Measurements from ENCODE around the gene NAMPT. TPM values are rescaled to one million over a fixed set of nuclear protein-coding genes. Genes with fewer than 3 reads are reported as not detected.
"Not testable (repeated sequence)": the region's sequence is repeated elsewhere in the genome, so short reads cannot be mapped to it uniquely, and the experiment has no call there.

NAMPT gene
- 51.2 TPM for polyA plus RNA-seq (ENCODE audit: insufficient read length)
- long read RNA-seq, donor 1, full-length matches to known transcripts = 7 of 7 reads
- long read RNA-seq, donor 1, partial matches to known transcripts = 0 of 7 reads
- long read RNA-seq, donor 1, other reads (novel, unspliced or antisense) = 0 of 7 reads
- long read RNA-seq, donor 2, full-length matches to known transcripts = 14 of 14 reads
- long read RNA-seq, donor 2, partial matches to known transcripts = 0 of 14 reads
- long read RNA-seq, donor 2, other reads (novel, unspliced or antisense) = 0 of 14 reads
- long read RNA-seq, donor 3, full-length matches to known transcripts = 4 of 4 reads
- long read RNA-seq, donor 3, partial matches to known transcripts = 0 of 4 reads
- long read RNA-seq, donor 3, other reads (novel, unspliced or antisense) = 0 of 4 reads
- long read RNA-seq, donor 4 = 0 reads
- long read RNA-seq, donor 5, full-length matches to known transcripts = 12 of 12 reads
- long read RNA-seq, donor 5, partial matches to known transcripts = 0 of 12 reads
- long read RNA-seq, donor 5, other reads (novel, unspliced or antisense) = 0 of 12 reads
- long read RNA-seq, donor 6, full-length matches to known transcripts = 9 of 9 reads
- long read RNA-seq, donor 6, partial matches to known transcripts = 0 of 9 reads
- long read RNA-seq, donor 6, other reads (novel, unspliced or antisense) = 0 of 9 reads
- long read RNA-seq, donor 7, full-length matches to known transcripts = 7 of 7 reads
- long read RNA-seq, donor 7, partial matches to known transcripts = 0 of 7 reads
- long read RNA-seq, donor 7, other reads (novel, unspliced or antisense) = 0 of 7 reads
- long read RNA-seq, donor 8, full-length matches to known transcripts = 2 of 2 reads
- long read RNA-seq, donor 8, partial matches to known transcripts = 0 of 2 reads
- long read RNA-seq, donor 8, other reads (novel, unspliced or antisense) = 0 of 2 reads

DNA sequence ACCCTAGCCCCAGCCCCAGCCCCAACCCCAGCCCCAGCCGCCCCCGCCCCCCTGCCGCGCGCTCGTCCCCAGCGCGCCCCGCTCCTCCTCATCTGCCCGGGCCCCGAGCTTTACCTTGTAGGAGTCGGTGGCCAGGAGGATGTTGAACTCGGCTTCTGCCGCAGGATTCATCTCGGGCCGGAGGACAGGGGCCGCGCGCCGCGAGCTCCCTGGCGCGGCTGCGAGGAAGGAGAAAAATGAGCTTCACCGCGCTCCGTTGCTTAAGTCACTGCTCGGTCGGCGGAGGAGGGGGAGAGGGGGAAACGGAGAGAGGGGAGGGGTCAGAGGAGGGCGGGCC is at the start of gene NAMPT:
TSS of gene NAMPT (minus strand) at position 270 of the 337 bp plus-strand sequence. CDS start at position 171, 99 bp downstream.
- no peak for DNase-seq

DNA sequence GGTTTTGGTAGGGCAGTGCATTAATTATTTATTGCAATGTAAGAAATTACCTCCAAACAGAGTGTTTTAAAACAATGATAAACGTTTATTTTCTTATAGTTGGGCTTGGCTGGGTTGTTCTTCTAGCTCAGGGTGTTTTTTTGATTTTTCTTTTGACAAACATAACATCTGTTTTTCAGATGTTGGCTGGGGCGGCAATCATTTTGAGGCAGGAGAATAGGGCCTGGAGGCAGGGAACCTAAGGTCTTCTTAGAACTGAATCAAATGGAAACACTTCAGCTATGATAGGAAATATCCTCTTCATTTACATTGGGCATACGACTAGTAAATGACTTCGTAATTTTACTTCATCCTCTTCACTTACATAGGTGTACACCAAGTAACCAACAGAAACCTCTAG is 47.4 kb upstream of the NAMPT start:
- DNase-seq = no peak

DNA sequence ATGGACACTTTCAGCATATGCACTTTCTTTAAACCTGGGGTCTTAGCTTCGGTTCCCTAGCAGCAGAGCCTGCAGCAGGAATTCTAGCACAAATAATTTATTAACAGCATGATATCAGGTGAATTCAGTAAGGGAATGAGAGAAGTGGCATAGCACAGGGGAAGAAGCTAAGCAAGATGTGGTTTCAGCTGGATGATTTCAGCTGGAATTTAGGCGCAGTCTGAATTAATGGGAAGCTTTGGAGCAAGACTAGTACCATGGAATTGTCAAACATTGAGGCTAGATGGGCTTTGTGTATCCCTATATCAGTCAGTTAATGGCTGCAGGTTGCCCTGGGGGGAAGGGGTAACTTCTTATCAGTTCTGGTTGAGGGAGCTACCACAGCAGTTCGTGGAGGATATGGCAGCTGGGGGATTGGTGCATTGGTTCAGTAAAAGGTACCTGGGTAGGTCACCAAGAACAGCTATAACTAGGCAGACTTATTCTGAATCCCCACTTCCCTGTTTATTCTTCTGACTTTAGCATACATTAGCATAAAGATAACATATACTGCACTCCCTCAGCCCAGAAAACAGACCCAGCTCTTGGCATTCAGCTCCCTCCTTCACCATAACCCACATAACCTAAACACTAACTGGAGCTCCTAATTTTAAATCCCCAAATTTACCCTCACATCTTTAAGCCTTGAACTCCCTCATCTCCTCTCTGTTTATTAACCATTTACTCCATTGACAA is 46.8 kb upstream of the NAMPT start:
- DNase-seq = no peak

DNA sequence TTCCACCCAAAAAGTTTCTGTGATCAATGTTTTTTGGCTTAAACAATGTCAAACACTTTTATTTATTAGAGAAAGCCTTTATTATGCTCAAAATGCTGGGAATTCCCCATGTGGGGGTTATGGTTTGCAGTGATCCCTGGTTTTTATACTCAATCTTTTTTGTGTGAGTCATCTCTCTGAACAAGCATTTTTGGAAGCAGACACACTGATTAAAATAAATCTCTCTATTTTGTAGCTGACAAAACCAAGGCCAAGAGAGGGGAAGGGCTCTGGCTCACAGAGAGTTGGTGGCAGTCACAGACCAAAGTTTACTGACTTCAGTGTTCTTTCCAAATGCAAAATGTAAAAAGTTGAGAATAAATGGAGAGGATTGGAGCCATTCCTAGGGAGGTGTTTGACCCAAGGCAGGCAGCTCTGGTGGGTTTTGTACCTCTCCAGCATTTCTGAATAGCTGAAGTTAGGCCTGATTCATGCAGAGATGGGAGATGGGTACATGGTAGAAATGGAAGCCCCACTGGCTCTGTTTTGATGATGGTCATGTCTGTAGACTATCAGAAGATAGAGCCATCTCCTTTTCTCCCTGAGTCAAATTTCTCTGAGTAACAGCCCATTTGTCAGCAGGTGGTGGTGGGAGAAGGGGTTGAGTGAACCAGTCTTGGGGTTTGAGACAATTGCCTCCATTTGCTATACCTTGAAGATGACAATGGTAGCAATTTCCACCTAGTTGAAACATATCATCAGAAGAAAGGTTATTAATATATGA is 45.4 kb upstream of the NAMPT start:
- no peak for DNase-seq

DNA sequence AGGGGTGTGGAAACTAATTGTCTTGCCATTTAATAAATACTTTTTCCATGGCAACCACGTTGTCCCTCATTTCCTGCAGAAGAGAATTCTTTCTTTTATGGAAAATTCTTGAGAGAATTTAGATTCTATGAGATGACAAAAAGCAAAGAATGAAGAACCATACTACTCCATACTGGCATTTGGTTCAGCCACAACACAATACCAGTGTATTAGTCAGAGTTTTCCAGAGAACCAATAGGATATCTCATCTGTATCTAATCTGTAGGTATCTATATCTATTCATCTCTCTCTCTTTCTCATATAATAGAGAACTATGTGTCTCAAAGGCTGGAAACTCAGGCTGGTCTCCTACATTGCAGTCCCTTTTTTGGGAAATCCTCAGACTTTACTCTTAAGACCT is 44.6 kb upstream of the NAMPT start:
- DNase-seq = no peak

DNA sequence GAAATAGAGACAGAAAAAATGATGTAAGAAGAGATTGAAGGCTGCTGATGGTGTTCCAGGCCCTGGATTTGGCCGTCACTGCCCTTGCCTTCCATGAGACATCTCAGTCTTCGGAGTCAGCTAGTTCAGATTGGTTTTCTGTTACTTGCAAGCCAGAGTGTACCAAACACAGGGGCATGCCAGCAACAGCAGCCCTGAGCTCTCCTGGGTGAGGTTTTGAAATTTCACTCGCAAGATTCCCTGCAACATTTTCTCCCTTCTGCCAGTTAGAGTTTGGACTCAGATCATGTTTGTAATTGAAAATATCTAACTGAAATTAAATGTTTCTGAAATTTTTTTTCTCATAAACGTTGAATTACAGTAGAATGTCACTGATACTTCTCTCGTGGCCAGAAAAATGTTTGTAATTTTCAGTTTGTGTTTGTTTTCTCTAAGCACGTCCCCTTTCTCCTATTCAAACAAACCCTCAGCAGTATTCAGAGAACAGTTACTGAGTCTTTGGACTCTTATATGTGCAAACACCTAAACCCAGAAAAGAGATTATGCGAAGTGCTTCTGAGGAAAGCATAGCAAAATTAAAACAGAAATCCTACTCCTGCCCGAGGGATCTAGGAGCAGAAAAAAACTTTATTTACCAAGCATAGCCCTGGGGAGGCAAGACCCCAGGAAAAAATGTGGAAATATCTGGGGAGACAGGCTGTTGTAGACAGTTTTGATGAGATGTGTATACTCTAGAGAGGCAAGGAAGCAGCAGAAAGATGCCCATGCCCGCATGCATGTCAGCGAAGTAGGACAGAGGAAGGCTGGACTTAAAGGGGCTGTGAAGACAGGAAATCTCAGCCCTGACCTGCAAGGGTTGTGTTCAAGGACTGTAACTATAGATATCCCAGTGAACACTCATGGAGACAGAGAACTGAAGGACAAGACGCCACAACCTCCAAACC is 43.0 kb upstream of the NAMPT start:
- DNase-seq = no peak

DNA sequence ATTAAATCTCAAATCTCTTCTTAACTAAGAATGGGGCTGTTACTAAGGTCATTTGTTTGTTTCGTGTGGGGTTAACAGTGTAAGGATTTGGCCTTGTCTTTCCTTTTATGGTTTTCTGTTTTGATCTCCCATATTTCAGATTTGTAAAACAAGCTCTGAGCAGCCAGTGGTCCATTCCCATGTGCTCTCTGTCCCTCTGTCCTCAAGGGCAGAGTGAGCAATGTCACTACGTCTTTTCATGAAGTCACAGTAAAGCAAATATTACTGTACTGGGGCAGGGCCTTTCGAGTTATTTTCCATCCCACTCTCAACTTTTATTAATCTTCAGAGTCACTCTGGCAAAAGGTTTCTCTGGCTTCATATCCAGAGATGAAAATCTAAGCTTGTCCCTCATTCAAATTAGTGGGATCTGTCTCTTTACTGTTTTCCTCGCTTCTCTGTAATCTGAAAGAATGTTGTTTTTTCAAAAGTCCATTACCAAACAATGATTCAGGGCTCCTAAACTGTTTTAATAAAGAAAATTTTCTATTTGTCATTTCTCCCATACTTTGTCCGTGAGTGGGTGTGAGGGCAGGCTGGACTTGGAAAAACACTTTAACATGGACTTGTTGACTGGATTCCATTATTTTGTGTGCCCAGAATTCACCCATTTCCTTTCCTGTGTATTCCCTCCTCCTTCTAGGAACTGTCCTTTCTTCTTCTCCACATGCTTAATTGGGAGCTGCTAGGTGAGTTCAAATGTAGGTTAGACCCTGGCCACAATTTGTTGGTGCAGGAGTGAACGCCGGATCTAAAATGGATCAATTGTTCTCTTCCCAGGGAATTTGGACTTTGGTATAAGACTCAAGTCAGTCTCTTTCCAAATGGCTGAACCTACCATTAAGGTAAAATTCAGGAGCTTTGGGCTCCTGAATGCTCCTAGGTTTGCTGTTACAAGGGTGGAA is 42.1 kb upstream of the NAMPT start:
- DNase-seq = no peak

DNA sequence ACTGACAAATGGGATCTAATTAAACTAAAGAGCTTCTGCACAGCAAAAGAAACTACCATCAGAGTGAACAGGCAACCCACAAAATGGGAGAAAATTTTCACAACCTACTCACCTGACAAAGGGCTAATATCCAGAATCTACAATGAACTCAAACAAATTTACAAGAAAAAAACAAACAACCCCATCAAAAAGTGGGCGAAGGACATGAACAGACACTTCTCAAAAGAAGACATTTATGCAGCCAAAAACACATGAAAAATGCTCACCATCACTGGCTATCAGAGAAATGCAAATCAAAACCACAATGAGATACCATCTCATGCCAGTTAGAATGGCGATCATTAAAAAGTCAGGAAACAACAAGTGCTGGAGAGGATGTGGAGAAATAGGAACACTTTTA is 39.7 kb upstream of the NAMPT start:
- DNase-seq = not testable (repeated sequence)

DNA sequence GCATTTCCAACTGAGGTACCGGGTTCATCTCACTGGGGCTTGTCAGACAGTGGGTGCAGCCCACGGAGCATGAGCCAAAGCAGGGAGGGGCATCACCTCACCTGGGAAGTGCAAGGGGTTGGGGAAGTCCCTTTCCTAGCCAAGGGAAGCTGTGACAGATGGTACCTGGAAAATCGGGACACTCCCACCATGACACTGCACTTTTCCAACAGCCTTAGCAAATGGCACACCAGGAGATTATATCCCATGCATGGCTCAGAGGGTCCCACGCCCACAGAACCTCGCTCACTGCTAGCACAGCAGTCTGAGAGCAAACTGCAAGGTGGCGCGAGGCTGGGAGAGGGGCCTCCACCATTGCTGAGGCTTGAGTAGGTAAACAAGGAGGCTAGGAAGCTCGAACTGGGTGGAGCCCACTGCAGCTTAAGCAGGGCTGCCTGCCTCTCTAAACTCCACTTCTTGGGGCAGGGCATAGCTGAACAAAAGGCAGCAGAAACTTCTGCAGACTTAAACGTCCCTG is 35.5 kb upstream of the NAMPT start:
- DNase-seq = not testable (repeated sequence)

DNA sequence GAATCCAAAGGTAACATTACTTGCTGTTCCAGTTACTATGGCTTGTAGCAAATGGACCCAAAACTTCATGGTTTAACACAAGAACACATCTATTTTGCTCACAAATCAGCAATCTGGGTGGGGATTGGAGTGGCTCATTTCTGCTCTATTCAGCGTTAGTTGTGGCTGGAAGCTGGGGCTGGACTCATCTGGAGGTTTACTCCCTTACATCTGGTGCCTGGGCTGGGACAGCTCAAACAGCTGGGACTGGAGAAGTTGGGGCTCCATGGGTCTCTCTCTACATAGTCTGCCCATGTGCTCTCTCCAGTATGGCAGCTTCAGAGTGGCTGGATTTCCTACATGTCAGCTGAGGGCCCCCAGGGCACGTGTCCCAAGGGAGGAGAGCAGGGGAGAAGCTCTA is 33.7 kb upstream of the NAMPT start:
- DNase-seq = no peak

DNA sequence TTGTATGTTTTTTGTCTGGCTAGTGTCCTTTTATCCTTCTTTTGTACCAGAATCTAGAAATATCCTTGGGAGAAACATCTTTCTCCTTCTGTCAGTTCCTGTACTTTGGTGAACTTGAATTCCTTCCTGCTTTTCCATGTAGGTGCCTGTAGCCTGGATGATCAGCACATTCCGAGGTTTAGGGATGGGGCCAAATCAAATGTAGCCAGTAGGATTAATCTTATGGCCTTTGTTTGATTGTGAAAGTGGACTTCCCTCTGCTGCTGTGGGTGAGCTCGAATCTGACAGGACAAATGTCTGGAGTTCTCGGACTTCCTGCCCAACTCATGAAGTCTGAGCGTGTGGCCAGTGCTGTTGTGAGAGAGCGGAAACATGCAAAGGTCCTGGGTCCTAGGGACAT is 33.2 kb upstream of the NAMPT start:
- no peak for DNase-seq

DNA sequence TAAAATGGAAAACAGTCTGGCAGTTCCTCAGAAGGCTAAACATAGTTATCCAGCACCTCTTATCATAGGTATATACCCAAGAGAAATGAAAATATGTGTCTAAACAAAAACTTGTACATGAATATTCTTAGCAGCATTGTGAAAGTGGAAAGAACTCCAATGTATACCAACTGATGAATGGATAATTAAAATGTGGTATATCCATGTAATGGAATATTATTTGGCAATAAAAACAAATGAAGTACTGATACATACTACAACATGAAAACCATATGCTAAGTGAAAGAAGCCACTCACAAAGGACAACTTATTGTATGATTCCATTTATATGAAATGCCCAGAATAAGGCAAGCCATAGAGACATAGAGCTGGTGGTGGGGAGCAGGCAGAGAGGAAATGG is 32.2 kb upstream of the NAMPT start:
- no peak for DNase-seq

DNA sequence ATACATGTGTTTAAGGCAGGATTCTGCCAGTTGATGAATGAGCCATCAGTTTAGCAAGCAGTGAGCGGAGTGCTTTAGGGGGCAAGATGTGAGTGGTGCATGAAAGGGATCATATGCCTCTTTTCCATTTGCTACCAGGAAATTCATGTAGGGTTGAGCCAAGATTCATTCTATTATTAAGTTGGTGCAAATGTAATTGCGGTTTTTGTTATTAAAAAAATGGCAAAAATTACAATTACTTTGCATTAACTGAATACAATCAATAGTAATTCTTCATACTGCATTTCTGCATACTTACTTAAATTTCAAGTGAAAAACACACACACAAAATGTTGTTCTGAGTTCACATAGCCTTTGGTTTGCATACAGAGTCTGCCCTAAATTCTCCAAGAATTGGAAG is 30.1 kb upstream of the NAMPT start:
- DNase-seq = no peak

DNA sequence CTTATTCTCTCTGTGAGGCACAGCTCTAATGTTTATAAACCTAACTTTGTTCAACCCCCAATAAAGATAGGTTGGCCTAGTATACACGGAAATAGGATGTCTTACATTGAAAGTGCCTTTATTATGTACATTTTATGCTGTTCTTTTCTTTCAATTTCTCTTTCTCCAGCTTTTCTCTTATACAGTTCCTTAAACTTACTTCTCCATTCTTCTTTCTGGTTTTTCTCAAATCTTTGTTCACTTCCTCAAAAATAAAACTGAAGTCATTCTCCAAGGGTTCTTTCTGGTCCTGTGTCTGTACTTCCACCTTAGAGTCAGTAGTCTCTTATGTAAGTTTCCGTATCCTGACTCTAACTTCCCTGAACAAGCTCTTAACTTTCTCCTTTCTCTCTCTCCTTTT is 29.2 kb upstream of the NAMPT start:
- no peak for DNase-seq

DNA sequence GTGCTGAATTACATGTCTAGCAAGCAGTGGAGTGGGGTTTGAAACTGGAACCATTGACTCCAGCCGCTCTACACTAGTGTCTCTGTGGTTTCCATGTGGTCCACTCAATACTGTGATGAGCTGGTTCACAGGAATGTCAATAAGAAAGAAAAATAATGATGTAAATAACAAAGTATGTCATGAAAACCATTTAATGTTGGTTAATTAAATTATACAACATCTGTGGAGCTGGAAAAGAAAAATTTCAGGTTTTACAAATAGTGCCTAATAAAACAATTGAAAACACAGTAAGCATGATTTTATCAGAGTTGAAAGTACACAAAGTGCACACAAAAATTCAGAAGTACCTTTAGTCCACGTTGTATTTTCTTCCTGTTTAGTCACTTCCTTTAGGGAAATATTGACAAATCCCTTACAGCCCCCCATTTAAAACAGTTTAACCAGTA is 28.7 kb upstream of the NAMPT start:
- DNase-seq = no peak

DNA sequence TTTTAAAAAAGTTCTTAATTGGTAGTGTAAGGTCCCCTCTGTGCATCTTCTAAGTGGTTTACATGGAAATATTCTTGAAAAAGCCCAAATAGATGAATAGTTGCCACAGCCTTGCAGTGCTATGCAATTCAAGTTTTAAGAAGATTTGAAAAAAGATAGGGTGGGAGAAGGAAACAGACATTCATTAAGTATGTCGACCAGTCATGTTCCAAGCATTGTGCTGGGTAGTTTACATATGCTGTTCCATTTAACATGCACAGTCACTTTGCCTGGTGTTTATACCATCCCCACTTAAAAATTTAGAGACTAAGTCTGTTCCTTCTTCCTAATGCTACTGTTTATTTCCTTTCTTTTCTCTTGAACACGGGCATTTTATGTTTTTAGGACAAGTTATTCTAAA is 28.1 kb upstream of the NAMPT start:
- DNase-seq = no peak

DNA sequence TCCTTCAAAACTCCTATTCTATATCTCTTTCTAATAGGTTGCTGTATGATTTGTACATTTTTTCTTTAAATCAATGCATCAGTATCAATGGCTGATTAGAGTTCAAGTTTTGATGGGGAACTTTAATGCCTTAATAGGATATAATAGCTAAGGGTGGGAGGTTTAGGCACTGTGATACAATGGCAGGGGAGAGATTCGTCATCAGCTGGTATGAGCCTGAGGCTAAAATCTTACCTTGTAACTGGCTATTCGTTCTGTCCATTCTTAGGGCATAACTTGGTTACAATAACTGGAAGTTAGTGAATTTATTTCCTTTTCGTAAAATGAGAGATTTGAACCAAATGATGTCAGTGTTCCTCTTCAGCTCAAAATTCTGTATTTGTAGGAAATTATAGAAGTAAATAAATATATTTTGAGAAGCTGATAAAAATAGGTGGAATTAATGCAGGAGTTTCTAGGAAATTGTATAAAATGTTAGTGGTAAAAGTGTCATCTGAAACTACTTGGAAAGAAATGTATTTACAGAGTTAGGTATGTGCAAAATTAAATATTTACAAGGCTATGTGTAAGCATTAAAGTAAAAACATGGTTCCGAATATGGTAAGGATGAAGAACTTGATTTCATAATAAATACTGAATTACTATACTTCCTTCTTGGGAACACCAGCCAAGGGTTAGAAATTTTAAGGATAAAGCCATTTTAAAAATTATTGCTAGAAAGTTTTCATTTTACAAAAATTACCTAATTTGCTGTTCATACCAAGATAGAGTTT is 27.5 kb upstream of the NAMPT start:
- DNase-seq = no peak

DNA sequence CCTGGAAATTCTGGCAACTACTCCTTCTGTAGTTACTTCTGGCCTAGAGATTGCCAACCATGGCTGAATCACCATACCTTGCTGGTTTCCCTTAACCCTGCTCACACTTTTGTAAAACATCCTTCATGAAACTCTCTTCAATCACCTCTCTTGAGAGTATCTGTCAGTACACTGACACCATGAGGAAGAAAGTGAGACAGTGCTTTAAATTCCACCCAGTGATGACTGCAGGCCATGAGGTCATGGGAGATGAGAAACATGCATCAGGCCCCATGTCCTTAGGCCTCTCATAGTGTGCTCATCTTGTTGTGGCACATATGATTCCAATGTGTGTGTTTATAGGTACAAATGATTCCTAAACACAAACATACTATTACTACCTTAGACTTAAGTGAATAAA is 24.6 kb upstream of the NAMPT start:
- DNase-seq = no peak

Data from left kidney (tissue), 8 donors.